Right lobe of liver (tissue), 6 donors: Measurements from ENCODE around the gene CAMTA1. TPM values are rescaled to one million over a fixed set of nuclear protein-coding genes. Genes with fewer than 3 reads are reported as not detected.

Source experiments
- ATAC-seq, 4 donors: fragments of 200-7000 bp; cut with Tn5 transposase; one replicate each; pipeline ENCODE4 v1.9.1; 2020; ENCODE audit warnings: mild to moderate bottlenecking in 4 of 4, moderate library complexity in 4 of 4
- DNase-seq, 3 donors: peaks; one replicate each; pipeline ENCODE4 v3.0.0-alpha.2; 2020
- H3K27ac ChIP-seq, 3 donors: fragments of 200-600 bp; one replicate each; pipeline ENCODE4 v1.8.0; 2022
- H3K27me3 ChIP-seq, 2 donors: fragments of 200-600 bp; one replicate each; pipeline ENCODE4 v1.8.0; 2022
- H3K36me3 ChIP-seq, 4 donors: fragments of 200-600 bp; sonication (generic) in 1 of 4; one replicate each; pipeline versions ENCODE4 v1.5.1 to v1.8.0; 2017 to 2022; ENCODE audit warnings: control low read depth in 1 of 4
- H3K4me1 ChIP-seq, 4 donors: fragments of 200-600 bp; sonication (generic) in 1 of 4; one replicate each; pipeline versions ENCODE4 v1.5.1 to v1.8.0; 2017 to 2022; ENCODE audit warnings: control low read depth in 1 of 4
- H3K4me3 ChIP-seq, 3 donors: fragments of 200-600 bp; one replicate each; pipeline ENCODE4 v1.8.0; 2022
- H3K9me3 ChIP-seq, 4 donors: fragments of 200-600 bp; sonication (generic) in 1 of 4; one replicate each; pipeline versions ENCODE4 v1.5.1 to v1.8.0; 2017 to 2022; ENCODE audit warnings: control low read depth in 1 of 4
- CTCF ChIP-seq, 4 donors: fragments of 200-600 bp in 3 of 4; fragments of 450-650 bp in 1 of 4; IDR thresholded peaks; one replicate each; pipeline versions ENCODE4 v1.5.1 to v1.8.0; 2016 to 2022; ENCODE audit warnings: antibody characterized with exemption in 4 of 4, mild to moderate bottlenecking in 2 of 4
- POLR2A ChIP-seq: fragments of 450-650 bp; IDR thresholded peaks from one replicate; pipeline ENCODE4 v1.6.1; 2017; ENCODE audit warnings: antibody characterized with exemption, mild to moderate bottlenecking
- WGBS: methylation state at CpG from one replicate; pipeline ENCODE4 v1.1.6; 2018; ENCODE audit warnings: low coverage, low lambda C conversion rate; ENCODE audit not compliant: insufficient coverage; ENCODE audit errors: missing lambda C conversion rate; 5-methylcytosine and 5-hydroxymethylcytosine counted together
- intact Hi-C, 2 donors: fragments of 100-400 bp; cut with DNase I; formaldehyde crosslinking; loops; one replicate each; pipeline versions ENCODE4 v1.11.2 to v1.14.1; 2022
- total RNA-seq, 6 experiments: library from RNA; depleted of rRNA in 2 of 6; stranded (reverse); fragments of >200 nt in 2 of 6; fragmentation: NEBNext Ultra II Directional in 3 of 6; extraction: Animal tissue kit (Norgen Biotek cat#: 25700) in 3 of 6; gene quantifications; one replicate each; pipeline versions ENCODE4 v1.1.0 to v1.2.4, GENCODE V29; 2016 to 2023
- donor health status: DM: no; HTN: yes; CAD: no.
- donor health status: DM: no; HTN: no; CAD: no.
- donor health status: DM: no; HTN: no; CAD: no.
- donor health status: DM: no; HTN: yes; CAD: no.
- donor health status: DM: no; HTN: yes; CAD: no.

The CAMTA1 gene
- total RNA-seq, 6 experiments from 2014 or later: 32.3 to 49.4 (median 37.2) TPM

- 56% methylated on average over 5 of the region's 8 CpGs for WGBS
- Histone ChIP-seq H3K9me3 (no peaks in the 10 kb centered on the region), H3K27me3 (no peaks in the 10 kb centered on the region), H3K36me3 (no peaks in the 10 kb centered on the region), H3K4me1 (peaks cover 0 to 14% (median 0%) of the 10 kb centered on the region in 4 donors), H3K27ac (no peak overlapping the region), H3K4me3 (no peak overlapping the region)
- TF ChIP-seq CTCF (IDR thresholded peaks at IDR 0.05): no peak
- DNase-seq (peak in 1 of 3 donors; percentile 5), ATAC-seq (no peak)
- intact Hi-C loops: no loop called here
Measured at GRCh38 chr1:7554385-7555235, 769.4 kb downstream of the CAMTA1 start.

DNA sequence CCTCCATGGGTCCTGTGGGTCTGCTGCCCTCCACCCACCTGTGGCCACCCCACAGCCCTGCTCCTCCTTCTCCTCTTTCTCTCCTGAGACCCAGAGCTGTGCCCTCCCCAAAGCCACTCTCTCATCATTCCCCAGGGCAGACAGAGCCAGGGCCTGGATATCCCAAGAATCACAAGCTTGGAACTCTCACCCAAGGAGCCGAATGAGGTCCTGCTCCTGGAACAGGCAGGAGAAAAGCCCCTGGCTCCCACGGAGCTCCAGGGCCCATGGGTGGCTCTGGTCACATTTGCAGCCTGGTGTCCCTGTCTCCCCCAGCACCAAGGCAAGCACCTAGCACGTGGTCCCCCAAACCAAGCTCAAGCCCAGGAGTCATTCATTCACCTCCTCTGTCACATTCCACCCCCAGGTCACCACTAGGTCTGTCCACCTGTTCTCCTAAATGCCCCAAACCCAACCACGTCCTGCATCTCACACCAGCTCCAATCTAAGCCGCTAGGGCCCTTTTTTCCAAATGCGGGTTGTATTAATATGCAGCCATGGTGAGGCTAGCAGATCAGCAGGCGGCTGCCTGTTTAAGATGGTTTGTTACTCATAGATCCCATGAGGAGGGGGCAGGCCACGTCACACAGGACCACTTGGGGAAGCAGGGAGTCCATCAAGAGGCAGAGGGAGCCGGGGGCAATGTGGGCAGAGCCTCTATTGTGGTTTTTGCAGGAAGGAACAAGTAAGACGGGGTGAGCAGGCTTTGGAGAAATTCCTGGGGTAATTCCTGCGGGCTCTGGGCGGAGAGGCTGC lies 770.3 kb downstream of the CAMTA1 start:
- ATAC-seq (no peak), DNase-seq (peak in 1 of 3 donors; percentile 23)
- H3K27ac ChIP-seq: no peak overlapping the region
- no peaks in the 10 kb centered on the region for H3K9me3 ChIP-seq
- H3K4me1 ChIP-seq: peaks cover 0 to 14% (median 0%) of the 10 kb centered on the region in 4 donors
- H3K4me3 ChIP-seq: no peak overlapping the region
- no peaks in the 10 kb centered on the region for H3K27me3 ChIP-seq
- 60% methylated on average over 11 of the region's 12 CpGs for WGBS
- TF ChIP-seq CTCF (IDR thresholded peaks at IDR 0.05) (no peak), POLR2A (no peak)
- intact Hi-C loops: no loop called here
- no peaks in the 10 kb centered on the region for H3K36me3 ChIP-seq

DNA sequence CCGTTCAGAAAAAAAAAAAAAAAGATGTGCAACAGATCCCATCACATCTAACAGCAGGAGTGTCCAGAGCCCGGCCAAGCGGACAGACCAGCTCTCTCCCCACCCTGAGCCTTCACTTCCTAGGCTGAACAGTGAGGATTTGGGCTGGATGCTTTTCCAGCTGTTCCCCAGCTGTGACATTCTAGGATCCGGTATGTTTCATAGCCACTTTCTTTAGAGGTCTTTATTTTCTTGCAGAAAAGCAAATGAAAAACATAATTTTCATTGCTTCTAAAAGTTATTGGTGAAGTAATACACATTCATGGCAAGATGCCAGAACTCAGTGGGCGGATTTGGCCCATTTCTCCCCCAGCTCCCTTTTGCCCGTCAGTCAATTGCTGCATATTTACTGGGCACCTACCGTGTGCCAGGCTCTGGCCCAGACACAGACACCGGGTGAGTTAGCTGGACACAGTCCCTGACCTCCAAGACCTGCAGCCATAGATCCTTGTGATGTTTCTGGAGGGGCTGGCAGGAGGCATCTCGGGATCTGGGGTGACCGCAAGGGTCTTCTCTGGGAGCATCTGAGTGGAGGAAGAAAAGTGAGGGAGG lies 772.1 kb downstream of the CAMTA1 start:
- DNase-seq (peak in 1 of 3 donors; percentile 15), ATAC-seq (no peak)
- Histone ChIP-seq H3K4me1 (peaks cover 0 to 3% (median 0%) of the 10 kb centered on the region in 4 donors), H3K36me3 (no peaks in the 10 kb centered on the region), H3K27me3 (no peaks in the 10 kb centered on the region), H3K4me3 (no peak overlapping the region), H3K27ac (no peak overlapping the region), H3K9me3 (no peaks in the 10 kb centered on the region)
- intact Hi-C loops: no loop called here
- no peak for TF ChIP-seq POLR2A
- no peak for TF ChIP-seq CTCF (IDR thresholded peaks at IDR 0.05)
- whole genome bisulfite sequencing: 39% methylated on average over 8 of the region's 10 CpGs

DNA sequence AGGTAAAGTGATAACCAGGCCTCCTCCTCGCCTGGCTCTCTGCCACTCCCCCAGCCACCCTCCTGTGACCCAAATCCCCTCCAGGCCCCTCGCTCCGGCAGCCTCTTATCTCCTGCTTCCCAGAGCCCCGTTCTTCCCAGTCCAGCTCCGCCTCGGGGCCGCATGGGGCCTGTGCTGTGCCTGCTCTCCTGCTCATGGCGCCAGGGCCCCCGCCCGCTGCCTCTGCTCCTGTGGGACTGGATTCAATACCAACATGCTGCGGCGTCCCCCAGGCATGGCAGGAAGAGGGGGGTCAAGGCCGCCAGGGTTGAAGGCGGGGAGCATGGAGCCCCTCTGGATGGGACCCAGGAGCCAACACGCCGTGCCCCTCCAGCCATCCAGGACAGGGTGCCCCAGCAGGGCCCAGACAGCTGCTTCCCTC lies 772.8 kb downstream of the CAMTA1 start:
- no peaks in the 10 kb centered on the region for H3K4me1 ChIP-seq
- intact Hi-C loops: no loop called here
- ATAC-seq (no peak), DNase-seq (peak in 1 of 3 donors; percentile 48)
- no peak overlapping the region for H3K27ac ChIP-seq
- H3K9me3 ChIP-seq: no peaks in the 10 kb centered on the region
- H3K27me3 ChIP-seq: no peaks in the 10 kb centered on the region
- 90% methylated on average over 2 of the region's 16 CpGs for WGBS
- TF ChIP-seq CTCF (IDR thresholded peaks at IDR 0.05): no peak
- TF ChIP-seq POLR2A: no peak
- H3K4me3 ChIP-seq: no peak overlapping the region
- H3K36me3 ChIP-seq: no peaks in the 10 kb centered on the region
